ENCODE results near the gene ISYNA1. TPM values are rescaled to one million over a fixed set of nuclear protein-coding genes. Genes with fewer than 3 reads are reported as not detected.

ISYNA1 gene
- total RNA-seq, 6 donors from 2014 or later: 14.5 to 55.5 (median 20.0) TPM

- no peak overlapping the region for H3K27ac ChIP-seq
- peak in 1 of 2 donors; percentile 62 for DNase-seq
- peaks cover 0 to 4% (median 0%) of the 10 kb centered on the region in 4 donors for H3K36me3 ChIP-seq
- TF ChIP-seq EP300 (IDR thresholded peaks at IDR 0.05) (no peak), POLR2AphosphoS5 (IDR thresholded peaks at IDR 0.05) (no peak), CTCF (IDR thresholded peaks at IDR 0.05) (no peak), POLR2A (IDR thresholded peaks at IDR 0.05) (no peak)
- ATAC-seq (ENCODE audit: low FRiP score in 2 of 2): no peak
- no peaks in the 10 kb centered on the region for H3K9me3 ChIP-seq
- H3K27me3 ChIP-seq: no peaks in the 10 kb centered on the region
- 74 to 90% methylated on average over 5 to 8 of the region's 16 CpGs for WGBS, 2 donors
- no peak overlapping the region for H3K4me3 ChIP-seq
- H3K4me1 ChIP-seq: peaks cover 25 to 54% (median 26%) of the 10 kb centered on the region in 4 donors
These were observed 10.7 kb downstream of the ISYNA1 start for GRCh38 chr19:18427080-18427742.

GRCh38 chr19:18426416-18426767 lies 11.5 kb downstream of the ISYNA1 start:
- TF ChIP-seq POLR2AphosphoS5 (IDR thresholded peaks at IDR 0.05) (no peak), POLR2A (IDR thresholded peaks at IDR 0.05) (no peak), EP300 (IDR thresholded peaks at IDR 0.05) (no peak), CTCF (IDR thresholded peaks at IDR 0.05) (no peak)
- 95 to 100% methylated on average over 1 to 8 of the region's 8 CpGs for WGBS, 2 donors
- DNase-seq: peak in 1 of 2 donors; percentile 65
- no peaks in the 10 kb centered on the region for H3K27me3 ChIP-seq
- no peaks in the 10 kb centered on the region for H3K9me3 ChIP-seq
- H3K27ac ChIP-seq: peak overlapping the region in 2 of 4 donors; percentile 26 to 44
- H3K36me3 ChIP-seq: peaks cover 0 to 4% (median 0%) of the 10 kb centered on the region in 4 donors
- ATAC-seq (ENCODE audit: low FRiP score in 2 of 2): no peak
- H3K4me1 ChIP-seq: peaks cover 26 to 58% (median 27%) of the 10 kb centered on the region in 4 donors
- no peak overlapping the region for H3K4me3 ChIP-seq

GRCh38 chr19:18425515-18426415 lies 12.2 kb downstream of the ISYNA1 start:
- no peak for TF ChIP-seq POLR2A (IDR thresholded peaks at IDR 0.05)
- no peak for TF ChIP-seq EP300 (IDR thresholded peaks at IDR 0.05)
- no peak for TF ChIP-seq CTCF (IDR thresholded peaks at IDR 0.05)
- no peak for TF ChIP-seq POLR2AphosphoS5 (IDR thresholded peaks at IDR 0.05)
- Histone ChIP-seq H3K27ac (peak overlapping the region in 3 of 4 donors; percentile 5 to 44 (median 26)), H3K9me3 (no peaks in the 10 kb centered on the region), H3K36me3 (peaks cover 0 to 4% (median 0%) of the 10 kb centered on the region in 4 donors), H3K4me3 (no peak overlapping the region), H3K27me3 (no peaks in the 10 kb centered on the region), H3K4me1 (peaks cover 28 to 64% (median 34%) of the 10 kb centered on the region in 4 donors)
- WGBS, 2 donors: 82% methylated on average over 14 to 18 of the region's 18 CpGs
- DNase-seq (peak in 1 of 2 donors; percentile 75), ATAC-seq (ENCODE audit: low FRiP score in 2 of 2) (peak in 1 of 2 donors; percentile 67)

- Histone ChIP-seq H3K4me3 (no peak overlapping the region), H3K27me3 (no peaks in the 10 kb centered on the region), H3K4me1 (peaks cover 34 to 66% (median 41%) of the 10 kb centered on the region in 4 donors), H3K36me3 (peaks cover 0 to 4% (median 0%) of the 10 kb centered on the region in 4 donors), H3K27ac (peak overlapping the region in 1 of 4 donors; percentile 26), H3K9me3 (no peaks in the 10 kb centered on the region)
- no peak for TF ChIP-seq POLR2A (IDR thresholded peaks at IDR 0.05)
- TF ChIP-seq CTCF (IDR thresholded peaks at IDR 0.05): no peak
- TF ChIP-seq POLR2AphosphoS5 (IDR thresholded peaks at IDR 0.05): no peak
- no peak for TF ChIP-seq EP300 (IDR thresholded peaks at IDR 0.05)
- 80 to 88% methylated on average over 15 to 17 of the region's 17 CpGs for WGBS, 2 donors
- no peak for ATAC-seq (ENCODE audit: low FRiP score in 2 of 2)
- peak in 1 of 2 donors; percentile 71 for DNase-seq
These were observed 12.9 kb downstream of the ISYNA1 start for GRCh38 chr19:18424890-18425514.
